GM11168 (cell line): ENCODE results near the gene RNF213.

Experiments used
- in situ Hi-C: fragments of 300-500 bp; cut with MboI; formaldehyde crosslinking; loops from one replicate; pipeline ENCODE4 v1.12.0; 2022; ENCODE audit warnings: low sequenced_read_pairs; ENCODE audit not compliant: unreplicated experiment

RNF213 gene

DNA sequence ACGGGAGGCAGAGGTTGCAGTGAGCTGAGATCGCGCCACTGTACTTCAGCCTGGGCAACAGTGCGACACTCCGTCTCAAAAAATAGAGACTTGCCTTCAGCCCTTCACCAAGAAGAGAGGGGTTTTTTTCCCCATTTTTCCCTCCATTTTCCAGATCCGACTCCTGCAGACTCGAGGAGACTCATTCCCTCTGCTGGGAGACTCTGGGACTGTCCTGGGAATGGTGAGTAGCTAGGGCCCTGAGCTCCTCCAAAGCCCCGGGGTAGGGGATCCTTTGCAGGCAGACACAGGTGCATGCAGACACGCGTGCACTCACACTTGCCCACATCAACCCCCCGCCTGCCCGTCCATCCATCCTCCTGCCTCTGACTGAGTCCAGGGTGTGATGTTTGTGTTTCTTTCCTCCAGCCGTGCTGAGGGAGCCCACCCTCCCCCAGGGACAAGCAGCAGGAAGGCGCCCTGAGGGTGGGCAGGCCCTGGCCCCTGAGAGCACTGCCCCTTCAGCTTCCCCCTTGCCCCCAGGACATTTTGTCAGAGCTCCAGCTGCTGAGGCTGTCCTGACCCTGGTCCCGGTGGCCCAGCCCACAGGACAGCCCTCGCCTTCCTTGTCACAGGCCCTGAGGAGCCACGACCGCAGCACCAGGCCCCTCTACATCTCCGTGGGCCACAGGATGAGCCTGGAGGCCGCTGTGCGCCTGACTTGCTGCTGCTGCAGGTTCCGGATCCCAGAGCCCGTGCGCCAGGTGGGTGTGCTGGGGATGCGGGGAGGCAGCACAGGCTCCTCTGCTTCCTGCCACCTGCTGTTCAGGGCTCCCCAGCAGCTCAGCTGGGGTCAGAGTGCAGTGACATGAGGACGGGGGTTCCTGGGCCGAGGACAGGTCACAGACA lies 164.5 kb downstream of the RNF213 start:
- in situ Hi-C loops, result loop anchor here (10.0 kb wide), 1 partner anchor 150 kb away; no protein-coding TSS in a partner anchor

DNA sequence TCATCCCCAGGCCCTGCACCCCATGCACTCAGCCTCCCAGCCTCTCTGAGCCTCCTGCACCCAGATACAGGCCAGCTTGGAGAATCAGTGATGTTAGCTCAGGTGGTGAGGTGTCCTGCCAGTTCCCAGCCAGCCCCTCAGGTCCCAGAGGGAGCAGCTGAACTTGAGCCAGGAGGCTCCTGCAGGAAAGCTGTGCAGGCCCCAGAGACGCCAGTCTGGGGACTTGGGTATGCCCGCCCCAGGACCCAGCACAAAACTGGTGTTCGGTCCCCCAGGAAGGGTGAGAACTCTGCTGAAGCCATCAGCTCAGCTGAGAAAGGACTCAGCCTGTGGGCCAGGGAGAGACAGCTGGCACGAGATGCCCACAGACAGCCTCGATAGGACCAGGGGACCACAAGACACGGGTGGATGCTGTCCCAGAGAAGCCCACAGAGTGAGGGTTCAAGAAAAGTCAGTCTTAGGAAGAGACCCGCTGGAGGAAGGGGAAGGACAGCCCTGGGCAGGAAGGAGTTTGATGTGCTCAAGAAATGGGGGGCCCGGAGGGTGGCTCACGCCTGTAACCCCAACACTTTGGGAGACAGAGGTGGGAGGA lies 165.3 kb downstream of the RNF213 start:
- in situ Hi-C loops, result loop anchor here (10.0 kb wide), 1 partner anchor 149 kb away; no protein-coding TSS in a partner anchor

DNA sequence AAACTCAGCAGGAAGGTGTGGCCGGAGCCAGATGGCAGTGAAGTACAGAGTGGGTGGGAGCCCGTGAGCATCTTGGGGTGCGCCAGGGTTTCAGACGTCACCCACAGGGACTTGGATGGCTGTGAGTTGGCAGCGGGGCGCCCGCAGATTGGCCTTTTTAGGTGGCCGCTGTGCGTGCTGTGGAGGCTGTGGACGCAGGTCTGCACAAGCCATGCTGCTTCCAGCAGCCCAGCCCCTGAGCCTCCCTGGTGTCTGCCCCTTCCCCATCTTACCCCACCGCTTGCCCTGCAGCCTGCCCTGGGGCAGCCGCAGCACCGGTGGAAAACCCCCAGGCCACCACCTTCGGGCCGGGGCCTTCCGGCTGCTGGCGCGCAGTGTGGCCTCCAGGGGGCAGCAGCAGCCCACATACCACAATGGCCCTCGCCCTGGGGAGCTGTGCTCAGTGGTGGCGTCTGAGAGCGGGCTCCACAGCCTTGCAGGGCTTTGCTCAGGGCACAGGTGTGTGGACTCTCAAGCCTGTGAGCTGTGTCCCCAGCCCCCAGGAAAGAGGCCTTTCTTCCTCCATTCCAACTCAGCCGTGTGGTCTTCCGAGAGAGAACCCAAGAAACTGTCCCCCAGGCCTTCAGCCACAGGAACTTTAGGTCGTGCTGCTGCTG lies 166.1 kb downstream of the RNF213 start:
- in situ Hi-C loops, result loop anchor here (10.0 kb wide), 1 partner anchor 148 kb away; no protein-coding TSS in a partner anchor

DNA sequence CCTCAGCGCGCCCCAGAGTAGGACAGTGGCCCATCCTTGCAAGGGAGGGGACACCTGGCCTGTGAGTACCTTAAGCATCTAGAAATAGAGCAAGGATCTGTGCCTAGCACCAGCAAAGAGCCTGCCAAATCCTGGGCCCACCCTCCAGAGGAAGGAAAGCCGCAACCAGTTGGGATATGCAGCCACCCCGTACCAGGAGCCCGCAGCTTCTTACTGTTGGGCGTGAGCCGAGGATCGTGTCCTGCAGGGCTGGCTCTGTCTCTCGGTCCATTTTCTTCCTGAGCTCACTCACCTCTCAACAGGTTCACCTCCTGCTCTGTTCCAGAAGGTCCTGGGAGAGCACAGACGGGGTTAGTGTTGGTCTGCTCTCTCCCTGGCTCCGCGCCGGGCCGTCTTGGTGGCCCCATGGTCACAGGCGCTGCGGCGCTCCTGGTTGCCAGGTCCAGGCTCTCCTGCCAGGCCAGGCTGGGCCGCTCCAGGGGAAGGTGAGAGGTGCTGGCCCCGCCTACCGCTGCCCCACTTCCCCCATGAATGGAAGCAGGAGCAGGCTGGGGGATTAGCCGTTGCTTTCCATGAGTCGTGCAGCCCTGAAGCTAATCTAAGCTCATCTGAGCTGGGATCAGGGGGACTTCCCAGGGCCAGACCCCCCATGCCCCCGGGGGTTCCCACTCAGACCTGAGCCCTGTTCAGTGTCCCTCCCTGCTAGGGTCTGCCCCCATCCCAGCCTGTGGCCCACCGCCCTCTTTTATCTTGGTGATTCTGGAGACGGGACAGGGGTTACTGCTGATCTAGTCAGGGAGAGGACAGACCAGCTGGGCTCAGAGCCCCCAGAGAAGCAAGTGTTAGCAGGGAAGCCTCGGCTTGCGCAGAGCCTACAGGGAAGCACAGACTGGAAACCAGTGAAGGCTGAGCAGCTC lies 167.0 kb downstream of the RNF213 start:
- in situ Hi-C loops, result loop anchor here (10.0 kb wide), 1 partner anchor 147 kb away; no protein-coding TSS in a partner anchor

DNA sequence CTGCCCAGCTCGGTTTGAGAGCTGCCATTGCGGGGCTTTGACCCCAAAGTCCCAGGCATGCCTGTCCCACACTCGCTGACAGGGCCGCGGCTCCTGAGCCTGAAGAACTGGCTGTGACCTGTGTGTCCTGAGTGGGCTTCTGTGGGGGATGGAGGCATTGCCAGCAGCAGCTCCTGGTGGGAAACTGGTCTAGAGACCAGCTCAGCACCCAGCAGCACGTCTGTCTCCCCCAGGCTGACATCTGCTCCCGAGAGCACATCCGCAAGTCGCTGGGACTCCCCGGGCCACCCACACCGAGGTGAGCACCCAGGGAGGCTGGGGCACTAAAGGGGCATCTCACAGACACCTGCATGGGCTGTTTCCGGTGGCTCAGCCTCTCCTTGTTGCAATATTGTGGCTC lies 167.7 kb downstream of the RNF213 start:
- in situ Hi-C loops, result loop anchor here (10.0 kb wide), 1 partner anchor 146 kb away; no protein-coding TSS in a partner anchor

DNA sequence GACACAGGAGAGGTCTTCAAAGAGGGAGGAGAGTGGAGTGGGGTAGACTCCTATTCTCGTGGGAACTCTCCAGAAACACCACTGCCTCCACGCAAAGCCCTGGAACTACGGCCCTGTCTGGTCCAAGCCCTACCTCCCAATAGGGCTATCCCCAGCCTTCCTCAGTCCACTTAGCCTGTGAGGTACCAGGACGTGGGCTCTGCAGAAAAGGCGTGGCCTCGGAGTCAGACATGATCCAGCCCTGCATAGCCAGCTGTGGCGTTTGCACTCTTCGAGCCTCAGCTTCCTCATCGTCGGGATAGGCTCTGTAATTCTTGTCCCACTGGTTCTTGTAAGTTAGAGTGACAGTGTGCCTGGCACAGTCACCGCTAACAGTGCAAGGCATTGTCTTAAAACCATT lies 168.1 kb downstream of the RNF213 start:
- in situ Hi-C loops, result loop anchor here (10.0 kb wide), 1 partner anchor 146 kb away; no protein-coding TSS in a partner anchor

DNA sequence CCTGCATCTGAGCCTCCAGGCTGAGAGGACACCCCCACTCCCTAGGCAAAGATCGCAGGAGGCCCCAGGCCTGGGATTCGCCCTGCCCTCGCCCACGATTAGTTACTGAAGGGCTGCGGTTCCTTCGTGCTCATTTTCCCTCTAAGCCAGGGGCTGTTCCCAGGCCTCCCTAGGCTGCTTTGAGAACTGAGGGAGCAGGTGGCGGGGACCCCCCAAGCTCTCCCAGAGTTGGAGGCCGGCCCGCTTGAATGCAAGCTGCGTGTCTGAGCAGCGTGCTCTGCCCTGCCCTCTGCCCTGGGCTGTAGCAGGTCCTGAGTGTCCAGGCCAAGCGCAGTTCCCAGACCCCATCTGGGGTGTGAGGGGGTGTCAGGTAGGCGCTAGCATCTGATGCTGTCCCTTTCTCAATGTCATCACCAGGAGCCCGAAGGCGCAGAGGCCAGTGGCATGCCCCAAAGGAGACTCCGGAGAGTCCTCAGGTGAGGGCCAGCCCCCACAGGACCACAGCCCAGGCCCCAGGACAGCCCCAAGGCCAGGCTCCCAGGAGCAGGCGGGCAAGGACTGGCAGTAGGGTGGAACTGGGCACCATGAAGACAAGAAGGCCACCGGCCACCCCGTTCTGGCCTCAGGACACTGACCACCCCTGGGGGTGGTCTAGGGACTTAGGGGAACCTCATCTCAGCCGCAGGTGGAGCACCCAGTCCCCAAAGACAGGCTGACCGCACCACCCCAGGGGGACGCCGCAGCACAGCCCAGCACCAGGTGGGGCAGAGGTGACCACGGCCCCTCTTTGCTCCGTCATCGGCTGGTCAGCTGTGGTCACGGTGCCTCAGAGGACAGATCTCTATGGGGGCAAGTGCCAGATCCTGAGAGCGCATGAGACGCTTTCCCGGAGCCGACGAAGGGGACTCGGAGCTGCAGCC lies 169.0 kb downstream of the RNF213 start:
- in situ Hi-C loops, result loop anchor here (10.0 kb wide), 2 partner anchors 145 to 545 kb away; no protein-coding TSS in a partner anchor

DNA sequence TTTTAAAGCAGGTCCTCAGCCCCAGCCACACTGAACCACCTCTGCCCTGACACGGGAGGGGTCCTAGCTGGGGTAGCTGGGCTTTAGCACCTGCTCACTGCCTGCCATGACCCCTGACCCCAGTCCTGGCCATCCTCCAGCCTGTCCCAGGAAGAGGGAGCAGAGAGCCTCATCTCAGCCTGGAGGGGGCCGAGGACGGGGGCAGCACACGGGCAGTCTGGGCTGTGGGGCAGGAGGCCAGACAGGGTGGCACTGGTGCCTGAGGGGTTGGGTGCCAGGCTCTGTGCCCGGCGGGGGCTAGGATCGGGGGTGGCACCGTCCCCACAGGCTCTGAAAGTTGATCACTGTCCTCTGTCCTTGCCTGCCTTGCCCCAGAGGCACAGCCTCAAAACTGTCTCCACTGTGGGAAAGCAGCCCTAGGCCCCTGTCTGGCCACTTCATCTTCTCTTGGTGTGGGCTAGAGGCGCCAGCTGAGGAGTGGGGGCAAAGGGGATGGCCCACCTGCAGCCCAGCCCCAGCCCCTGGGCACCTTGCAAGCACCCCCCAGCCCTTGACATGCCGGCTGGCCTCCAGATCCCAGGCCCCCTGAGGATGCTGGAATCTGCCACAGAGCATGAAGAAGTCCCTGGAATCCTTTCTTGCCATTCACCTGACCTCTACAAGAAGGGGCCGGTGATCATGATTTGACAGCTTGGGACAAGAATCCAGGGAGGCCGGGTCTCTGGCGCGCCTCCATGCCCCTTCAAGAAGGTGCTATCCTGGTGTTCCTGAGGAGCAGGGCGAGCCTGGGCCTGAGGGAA lies 170.0 kb downstream of the RNF213 start:
- in situ Hi-C loops, result loop anchor here (10.0 kb wide), 1 partner anchor 544 kb away; no protein-coding TSS in a partner anchor

DNA sequence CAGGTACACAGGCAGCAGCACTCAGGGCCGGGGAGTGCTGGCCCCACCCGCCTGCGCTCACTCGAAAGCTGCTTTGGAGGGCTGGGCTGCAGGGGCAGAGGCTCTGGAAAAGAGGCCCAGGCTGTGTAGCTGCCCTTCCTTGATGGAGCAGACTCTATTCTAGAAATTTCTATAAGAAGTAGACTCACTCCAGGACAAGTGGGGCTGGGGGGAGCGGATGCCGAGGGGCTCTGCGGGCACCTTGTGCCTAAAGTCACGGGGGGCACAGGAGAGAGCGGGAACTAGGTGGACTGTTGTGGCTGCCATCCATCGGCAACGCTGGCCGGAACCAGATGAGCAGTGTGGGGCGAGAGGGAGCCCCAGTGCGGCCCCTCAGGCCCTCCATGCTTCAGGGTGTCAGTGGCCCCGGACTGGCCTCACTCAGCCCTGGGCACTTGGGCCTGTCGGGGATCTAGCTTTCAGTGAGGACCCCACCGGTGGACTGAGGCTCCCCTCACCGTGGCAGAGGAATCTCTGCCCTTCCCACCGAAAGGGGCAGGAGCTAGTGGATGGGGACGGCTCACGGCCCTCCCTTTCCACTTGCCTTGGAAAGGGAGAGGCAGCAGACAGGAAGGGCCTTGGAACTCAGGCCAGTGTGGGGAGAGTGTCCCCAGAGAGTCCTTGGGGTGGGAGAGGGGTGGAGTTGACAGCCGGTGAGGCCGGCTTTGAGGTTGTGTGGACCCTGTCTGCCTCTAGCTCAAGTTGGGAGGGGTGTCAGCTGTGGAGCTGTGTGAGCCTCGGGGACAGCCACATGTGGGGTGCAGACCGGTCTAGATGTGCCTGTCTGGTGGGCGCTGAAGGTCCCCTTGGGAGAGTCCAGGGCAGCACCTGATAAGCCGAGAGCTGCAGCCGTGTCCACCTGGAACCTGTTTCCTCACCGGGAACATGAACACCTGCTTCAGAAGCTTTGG lies 170.9 kb downstream of the RNF213 start:
- in situ Hi-C loops, result loop anchor here (10.0 kb wide), 1 partner anchor 543 kb away; no protein-coding TSS in a partner anchor

DNA sequence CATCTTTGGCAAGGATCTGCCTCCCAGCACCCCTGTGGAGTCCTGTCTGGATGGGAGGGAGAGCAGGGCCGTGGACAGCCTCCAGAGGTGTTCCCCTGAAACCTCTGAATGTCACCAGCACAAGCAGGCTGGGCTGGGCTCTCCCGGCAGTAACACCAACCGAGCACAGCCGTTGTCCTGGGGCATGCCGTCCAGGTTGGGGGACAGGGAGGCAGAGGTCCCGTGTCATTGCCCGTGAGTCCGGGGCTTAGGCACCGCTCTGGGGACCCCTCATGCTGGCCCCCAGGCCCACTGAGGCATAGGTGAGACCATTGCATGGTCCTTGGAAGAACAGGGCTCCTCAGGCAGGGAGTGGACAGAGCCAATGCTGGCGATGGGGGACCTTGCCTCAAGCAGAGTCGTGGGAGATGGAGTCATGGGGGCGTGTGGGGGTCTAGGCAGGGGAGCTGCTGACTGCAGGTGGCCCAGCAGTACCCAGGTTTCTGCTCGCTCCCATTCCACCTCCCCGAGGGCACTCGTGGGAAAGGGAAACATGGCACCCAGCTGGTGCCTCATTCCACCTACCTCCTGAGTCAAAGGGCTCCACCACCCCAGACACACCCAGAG lies 171.8 kb downstream of the RNF213 start:
- in situ Hi-C loops, result loop anchor here (10.0 kb wide), 1 partner anchor 542 kb away; no protein-coding TSS in a partner anchor

DNA sequence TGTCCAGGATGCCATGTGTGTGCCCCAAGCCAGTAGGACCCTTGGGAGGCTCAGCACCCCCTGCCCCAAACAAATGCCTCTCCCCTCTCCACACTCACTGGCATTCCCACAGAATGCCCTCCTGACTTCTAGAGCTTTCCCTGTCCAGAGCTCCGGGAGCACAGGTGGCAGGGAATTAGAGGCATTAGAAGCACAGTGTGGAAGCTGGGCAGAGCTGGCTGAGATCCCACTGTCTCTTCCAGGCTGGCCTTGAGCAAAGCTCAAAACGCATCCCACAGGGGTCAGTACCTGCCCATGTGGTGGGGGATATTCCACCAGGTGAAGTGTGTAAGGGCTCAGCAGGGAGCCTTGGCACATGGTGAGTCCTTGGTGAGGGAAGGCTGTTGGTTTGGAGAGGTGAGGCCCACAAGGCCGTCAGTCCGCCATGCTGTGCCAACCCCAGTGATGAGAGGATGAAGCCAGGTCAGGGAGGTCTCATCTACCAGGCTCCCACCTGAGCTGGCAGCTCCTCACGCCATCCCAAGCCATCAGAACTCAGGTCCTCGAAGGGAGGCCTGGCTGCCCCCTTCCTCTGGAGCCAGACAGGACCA lies 172.4 kb downstream of the RNF213 start:
- in situ Hi-C loops, result loop anchor here (10.0 kb wide), 1 partner anchor 542 kb away; no protein-coding TSS in a partner anchor

DNA sequence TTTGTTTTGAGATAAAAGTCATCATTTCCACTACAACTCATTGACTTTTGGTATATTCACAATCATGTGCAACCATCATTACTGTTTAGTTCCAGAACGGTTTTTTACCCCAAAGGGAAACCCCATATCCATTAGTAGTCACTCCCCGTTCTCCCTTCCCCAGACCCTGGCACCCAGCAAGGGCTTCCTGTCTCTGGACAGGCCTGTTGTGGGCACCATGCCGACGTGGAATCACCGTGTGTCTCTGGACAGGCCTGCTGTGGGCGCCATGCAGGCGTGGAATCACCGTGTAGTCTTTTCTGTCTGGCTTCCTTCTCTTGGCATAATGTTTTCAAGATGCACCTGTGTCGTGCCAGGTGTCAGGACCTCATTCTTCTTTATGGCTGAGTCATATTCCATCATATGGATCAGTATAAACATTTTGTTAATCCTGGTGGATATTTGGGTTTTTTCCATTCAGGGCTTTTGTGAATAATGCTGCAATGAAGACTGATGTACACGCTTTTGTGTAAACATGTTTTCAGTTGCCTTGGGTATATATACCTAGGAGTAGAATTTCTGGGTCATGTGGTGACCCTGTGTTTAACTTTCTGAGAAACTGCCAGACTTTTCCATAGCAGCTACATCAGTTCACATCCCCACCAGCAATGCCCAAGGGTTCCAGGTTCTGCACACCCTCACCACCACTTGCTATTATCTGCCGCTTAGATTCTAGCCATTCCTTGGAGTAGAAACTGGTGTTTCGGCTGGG lies 173.4 kb downstream of the RNF213 start:
- in situ Hi-C loops, result loop anchor here (10.0 kb wide), 1 partner anchor 541 kb away; no protein-coding TSS in a partner anchor

DNA sequence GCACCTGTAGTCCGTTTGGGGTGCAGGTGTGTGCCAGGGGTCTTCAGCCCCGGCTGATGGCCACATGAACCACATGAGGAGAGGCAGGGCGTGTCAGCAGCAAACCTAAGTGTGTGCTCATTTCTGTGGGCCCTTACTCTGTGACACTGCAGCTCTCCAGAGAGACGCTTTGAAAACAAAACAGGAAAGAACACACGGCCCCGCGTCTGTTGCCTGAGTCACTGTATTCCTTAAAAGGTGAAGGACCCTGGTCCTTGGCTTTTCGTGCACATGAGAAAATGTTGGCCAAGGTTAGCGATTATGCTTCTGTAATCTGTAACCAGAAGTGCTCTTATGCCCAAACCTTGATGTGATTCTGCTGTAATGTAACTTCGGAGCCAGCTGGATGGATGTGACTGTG lies 176.9 kb downstream of the RNF213 start:
- in situ Hi-C loops, result loop anchor here (10.0 kb wide), 1 partner anchor 537 kb away; no protein-coding TSS in a partner anchor

DNA sequence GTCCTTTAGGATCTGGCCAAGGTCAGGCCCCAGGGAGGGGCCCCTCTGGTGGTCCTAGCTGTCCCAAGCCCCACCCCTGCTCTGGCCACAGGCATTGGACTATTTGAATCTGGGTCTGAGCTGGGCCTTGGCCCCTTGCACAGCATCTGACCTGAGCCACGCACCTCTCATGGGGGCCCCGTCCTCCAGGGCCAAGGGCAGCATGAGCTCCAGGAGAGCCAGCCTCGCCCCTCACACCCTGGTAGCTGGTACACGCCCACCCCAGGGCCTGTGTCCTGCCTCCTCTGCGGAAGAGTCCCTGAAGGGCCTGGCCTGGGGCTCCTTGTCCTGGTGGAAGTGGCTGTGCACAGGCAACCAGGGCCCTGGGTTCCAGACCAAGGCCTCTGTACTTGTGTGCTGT lies 178.2 kb downstream of the RNF213 start:
- in situ Hi-C loops, result loop anchor here (10.0 kb wide), 1 partner anchor 536 kb away; no protein-coding TSS in a partner anchor

DNA sequence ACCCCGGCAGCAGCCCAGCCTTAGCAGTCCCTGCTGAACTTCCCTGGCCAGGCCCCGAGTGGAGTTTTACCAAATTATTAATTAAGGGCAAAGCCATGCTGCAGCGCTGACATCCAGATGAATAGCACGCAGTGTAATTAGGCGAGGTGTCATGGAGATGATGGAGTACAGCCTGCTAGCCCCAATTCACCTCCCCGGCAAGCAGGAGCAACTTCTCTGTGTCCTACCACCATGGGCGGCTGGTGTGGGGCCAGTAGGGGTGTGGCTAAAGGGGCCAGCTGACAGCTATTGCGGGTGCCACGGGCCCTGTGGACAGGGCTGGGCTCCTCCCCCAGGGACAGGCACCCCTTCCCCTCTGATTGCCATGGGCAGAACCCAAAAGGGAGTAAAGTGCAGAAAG lies 178.8 kb downstream of the RNF213 start:
- in situ Hi-C loops, result loop anchor here (10.0 kb wide), 1 partner anchor 535 kb away; no protein-coding TSS in a partner anchor
